Spleen (tissue), 7 donors: Measurements from ENCODE around the gene HDAC9.

ENCODE experiments used
- CTCF ChIP-seq, 11 experiments: fragments of 200-600 bp in 7 of 11; fragments of 450-650 bp in 4 of 11; sonication (generic) in 4 of 11; IDR thresholded peaks in 8 of 11; conservative IDR thresholded peaks in 3 of 11; 1 replicate in 7 of 11; 2 replicates in 4 of 11; pipeline versions ENCODE4 v1.4.0 to v1.8.0; 2016 to 2021; ENCODE audit warnings: antibody characterized with exemption in 11 of 11, inconsistent platforms in 4 of 11, mild to moderate bottlenecking in 1 of 11
- POLR2A ChIP-seq, 3 donors: fragments of 450-650 bp; IDR thresholded peaks; one replicate each; pipeline ENCODE4 v1.5.1; 2017; ENCODE audit warnings: antibody characterized with exemption in 3 of 3, mild to moderate bottlenecking in 1 of 3
- POLR2AphosphoS5 ChIP-seq, 3 donors: sonication (generic); formaldehyde crosslinking; IDR thresholded peaks; one replicate each; pipeline ENCODE4 v1.5.1; 2017; ENCODE audit warnings: antibody characterized with exemption in 3 of 3
- donor health status: DM: no; HTN: no; CAD: no; lungs with moderate emphysema.
- donor health status: DM: no; HTN: no; CAD: no.
- donor health status: DM: no; HTN: no; CAD: no.

- no peak for TF ChIP-seq POLR2A (IDR thresholded peaks at IDR 0.05)
- no peak for TF ChIP-seq CTCF (IDR thresholded peaks at IDR 0.05 in 8 of 11, conservative IDR thresholded peaks at IDR 0.05 in 3 of 11)
- TF ChIP-seq POLR2AphosphoS5 (IDR thresholded peaks at IDR 0.05) = peak in 1 of 3 donors; percentile 38
Measured at GRCh38 chr7:18574676-18575075, 79.1 kb downstream of the HDAC9 start.
